ENCODE results near the gene CEP112.

- TF ChIP-seq CTCF (IDR thresholded peaks at IDR 0.05) (no peak), POLR2AphosphoS5 (IDR thresholded peaks at IDR 0.05; ENCODE audit: low read depth, low read length) (no peak)
Observed at GRCh38 chr17:65771704-65772103, 420.2 kb downstream of the CEP112 start.
